Skeletal muscle tissue (tissue), 4 donors: Measurements from ENCODE around the gene STYXL1. TPM values are rescaled to one million over a fixed set of nuclear protein-coding genes. Genes with fewer than 3 reads are reported as not detected.
"Not testable (repeated sequence)": the region's sequence is repeated elsewhere in the genome, so short reads cannot be mapped to it uniquely, and the experiment has no call there.

ENCODE experiments used
- H3K27ac ChIP-seq: one replicate; pipeline ENCODE4 v1.7.0; 2013; ENCODE audit warnings: mild to moderate bottlenecking, low read depth, low read length, inconsistent platforms
- H3K27me3 ChIP-seq, 3 donors: one replicate each; pipeline ENCODE4 v1.7.0; 2013; ENCODE audit warnings: low read length in 3 of 3; ENCODE audit not compliant: control insufficient read depth in 3 of 3, insufficient read depth in 3 of 3
- H3K36me3 ChIP-seq, 3 donors: one replicate each; pipeline ENCODE4 v1.7.0; 2013; ENCODE audit warnings: low read length in 3 of 3; ENCODE audit not compliant: control insufficient read depth in 3 of 3, insufficient read depth in 3 of 3
- H3K4me1 ChIP-seq, 3 donors: one replicate each; pipeline ENCODE4 v1.7.0; 2013; ENCODE audit warnings: low read length in 3 of 3, mild to moderate bottlenecking in 3 of 3; ENCODE audit not compliant: control insufficient read depth in 3 of 3, insufficient read depth in 3 of 3
- H3K4me3 ChIP-seq, 3 donors: one replicate each; pipeline ENCODE4 v1.7.0; 2013; ENCODE audit warnings: low read length in 3 of 3
- H3K9ac ChIP-seq, 3 donors: one replicate each; pipeline ENCODE4 v1.7.0; 2013; ENCODE audit warnings: low read length in 3 of 3, mild to moderate bottlenecking in 3 of 3, moderate library complexity in 2 of 3, low read depth in 1 of 3
- H3K9me3 ChIP-seq, 3 donors: one replicate each; pipeline ENCODE4 v1.7.0; 2013; ENCODE audit warnings: low read length in 3 of 3; ENCODE audit not compliant: control insufficient read depth in 3 of 3
- total RNA-seq: library from RNA; depleted of rRNA; stranded (reverse); fragments of >200 nt; gene quantifications from one replicate; pipeline ENCODE4 v1.2.3, GENCODE V29; 2014
- donor health status: Osteomylitis.

STYXL1 gene
- total RNA-seq, 1 donor from 2014 or later, result 31.8 TPM

DNA sequence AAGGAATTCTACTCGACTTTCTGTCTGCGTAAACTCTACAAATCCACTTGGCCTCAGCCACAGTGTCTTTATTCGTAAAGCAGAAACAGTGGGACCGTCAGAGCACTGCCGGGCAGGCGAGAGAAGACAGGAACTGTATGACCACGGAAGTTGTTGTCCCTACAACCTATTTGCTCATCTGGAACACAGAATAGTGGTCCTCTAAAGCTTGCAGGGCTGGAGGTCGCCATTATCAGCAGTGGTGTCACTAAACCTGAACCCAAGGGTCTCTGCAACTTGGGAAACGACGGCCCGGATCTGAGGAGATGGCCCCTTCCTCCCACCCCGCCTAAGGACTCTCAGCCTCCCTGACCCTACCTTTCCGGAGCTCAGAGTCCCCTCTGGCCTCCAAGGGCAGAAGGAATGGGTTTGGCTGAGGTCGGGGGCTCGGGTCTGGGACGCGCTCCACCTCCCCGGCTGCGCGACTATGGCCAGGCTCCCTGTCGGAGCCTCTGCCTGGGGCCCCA, 442 bp downstream of the STYXL1 start:
- H3K9ac ChIP-seq, result peak overlapping the region; percentile 94 to 99 (median 99)
- no peaks in the 10 kb centered on the region for H3K27me3 ChIP-seq
- peak overlapping the region; percentile 94 to 99 (median 97) for H3K4me3 ChIP-seq
- no peaks in the 10 kb centered on the region for H3K9me3 ChIP-seq
- peaks cover 21 to 47% (median 22%) of the 10 kb centered on the region in 3 donors for H3K4me1 ChIP-seq
- peak overlapping the region; percentile 88 for H3K27ac ChIP-seq
- peaks cover 2 to 10% (median 3%) of the 10 kb centered on the region in 3 donors for H3K36me3 ChIP-seq

DNA sequence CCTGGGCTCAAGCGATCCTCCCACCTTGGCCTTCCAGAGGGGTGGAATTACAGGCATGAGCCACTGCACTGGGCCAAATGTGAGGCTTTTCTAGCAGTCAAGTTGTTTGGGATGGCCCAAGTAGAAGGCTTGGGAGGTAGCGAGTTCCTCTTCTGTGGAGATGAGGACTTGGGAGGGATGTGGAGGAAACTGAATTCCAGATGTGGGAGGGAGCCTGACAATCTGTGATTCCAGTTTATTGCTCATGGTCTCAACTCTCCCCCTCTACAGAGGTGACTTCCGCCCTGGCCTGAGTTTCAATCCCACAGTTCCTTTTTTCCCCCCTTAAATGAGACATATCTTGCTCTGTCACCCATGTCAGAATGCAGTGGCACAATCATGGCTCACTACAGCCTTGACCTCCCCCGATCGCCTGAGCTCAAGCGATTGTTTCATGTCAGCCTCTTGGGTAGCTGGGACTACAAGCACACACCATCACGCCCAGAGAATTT, 3.4 kb downstream of the STYXL1 start:
- Histone ChIP-seq H3K9ac (no peak overlapping the region), H3K36me3 (peaks cover 6 to 10% (median 6%) of the 10 kb centered on the region in 3 donors)

DNA sequence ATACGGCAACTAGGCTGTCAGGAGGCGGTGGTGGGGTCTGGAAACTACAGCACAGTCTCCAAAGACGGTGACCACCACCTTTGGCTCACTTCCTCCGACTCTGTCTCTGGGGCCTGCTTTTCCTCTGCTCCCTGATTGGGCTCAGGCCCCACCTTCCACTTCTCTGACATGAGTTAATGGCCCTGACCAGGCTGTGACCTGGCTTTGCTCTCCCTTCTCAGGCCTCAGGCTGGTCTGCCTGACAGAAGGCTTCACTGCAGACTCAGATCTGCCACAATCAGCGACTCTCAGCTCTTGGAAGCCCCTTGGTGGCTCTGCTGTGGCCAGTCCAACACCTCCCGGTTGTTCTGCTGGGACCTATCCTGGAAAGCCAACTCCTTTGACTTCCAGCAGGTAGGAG, 7.7 kb downstream of the STYXL1 start:
- no peak overlapping the region for H3K9ac ChIP-seq
- peaks cover 6 to 8% (median 6%) of the 10 kb centered on the region in 3 donors for H3K36me3 ChIP-seq
- H3K27ac ChIP-seq, result no peak overlapping the region
- no peaks in the 10 kb centered on the region for H3K9me3 ChIP-seq
- H3K27me3 ChIP-seq, result no peaks in the 10 kb centered on the region
- H3K4me1 ChIP-seq, result peaks cover 8 to 13% (median 9%) of the 10 kb centered on the region in 3 donors
- H3K4me3 ChIP-seq, result no peak overlapping the region

More for the DNA sequence above, 3.4 kb downstream of the STYXL1 start:
- peaks cover 10 to 21% (median 12%) of the 10 kb centered on the region in 3 donors for H3K4me1 ChIP-seq
- H3K27me3 ChIP-seq, result no peaks in the 10 kb centered on the region
- H3K4me3 ChIP-seq, result no peak overlapping the region
- no peaks in the 10 kb centered on the region for H3K9me3 ChIP-seq
- no peak overlapping the region for H3K27ac ChIP-seq

DNA sequence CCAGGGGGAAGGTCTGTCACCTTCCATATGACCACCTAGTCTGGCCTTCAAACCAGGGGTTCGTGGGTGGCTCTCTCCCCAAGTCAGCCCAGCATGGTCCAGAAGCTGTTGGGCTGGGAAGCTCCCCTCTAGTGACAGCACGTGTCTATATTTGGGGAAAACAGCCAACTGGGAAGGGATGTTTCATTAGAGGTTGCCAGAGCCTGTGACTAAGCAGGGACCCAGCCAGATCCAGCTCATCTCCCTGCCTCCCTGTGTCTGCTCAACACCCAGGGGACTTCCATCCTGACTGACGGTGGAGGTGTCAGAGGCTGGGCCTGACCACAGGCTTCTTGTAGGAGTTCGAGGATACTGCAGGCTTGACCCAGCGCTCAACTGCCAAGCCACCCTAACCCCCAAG, 10.5 kb downstream of the STYXL1 start:
- H3K4me3 ChIP-seq, result peak overlapping the region in 2 of 3 donors; percentile 14 to 45
- H3K27me3 ChIP-seq, result no peaks in the 10 kb centered on the region
- H3K9ac ChIP-seq, result peak overlapping the region in 1 of 3 donors; percentile 33
- H3K36me3 ChIP-seq, result peaks cover 6 to 8% (median 6%) of the 10 kb centered on the region in 3 donors
- no peaks in the 10 kb centered on the region for H3K9me3 ChIP-seq
- peaks cover 8 to 10% (median 9%) of the 10 kb centered on the region in 3 donors for H3K4me1 ChIP-seq
- H3K27ac ChIP-seq, result no peak overlapping the region

DNA sequence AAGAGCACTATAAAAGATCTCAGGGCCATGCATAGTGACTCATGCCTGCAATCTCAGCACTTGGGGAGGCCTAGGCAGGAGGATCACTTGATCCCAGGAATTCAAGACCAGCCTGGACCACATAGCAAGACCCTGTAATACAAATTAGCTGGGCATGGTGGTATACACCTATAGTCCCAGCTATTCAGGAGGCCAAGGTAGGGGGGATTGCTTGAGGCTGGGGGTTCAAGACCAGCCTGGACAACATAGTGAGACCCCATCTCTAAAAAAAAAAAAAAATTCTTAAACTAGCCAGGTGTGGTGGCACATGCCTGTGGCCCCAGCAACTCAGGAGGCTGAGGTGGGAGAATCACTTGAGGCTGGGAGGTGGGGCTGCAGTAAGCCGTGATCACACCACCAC, 15.8 kb downstream of the STYXL1 start:
- Histone ChIP-seq H3K4me1 (peaks cover under 1% of the 10 kb centered on the region in 3 donors), H3K9me3 (no peaks in the 10 kb centered on the region), H3K4me3 (no peak overlapping the region), H3K27me3 (no peaks in the 10 kb centered on the region), H3K27ac (no peak overlapping the region), H3K9ac (no peak overlapping the region), H3K36me3 (peaks cover 4 to 11% (median 5%) of the 10 kb centered on the region in 3 donors)

DNA sequence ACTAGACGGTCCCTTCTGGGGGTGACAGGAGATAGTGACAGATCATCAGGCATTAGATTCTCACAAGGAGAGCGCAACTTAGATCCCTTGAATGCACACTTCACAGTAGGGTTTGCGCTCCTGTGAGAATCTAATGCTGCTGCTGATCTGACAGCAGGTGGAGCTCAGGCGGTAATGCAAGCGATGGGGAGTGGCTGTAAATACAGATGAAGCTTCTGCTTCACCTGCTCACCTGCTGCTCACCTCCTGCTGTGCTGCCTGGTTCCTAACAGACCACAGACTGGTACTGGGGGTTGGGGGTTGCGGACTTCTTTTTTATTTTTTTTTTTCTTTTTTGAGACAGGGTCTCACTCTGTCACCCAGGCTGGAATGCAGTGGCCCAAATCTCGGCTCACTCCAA, 18.1 kb downstream of the STYXL1 start:
- not testable (repeated sequence) for H3K27ac ChIP-seq, H3K4me1 ChIP-seq, H3K27me3 ChIP-seq, H3K4me3 ChIP-seq, H3K9ac ChIP-seq, H3K9me3 ChIP-seq
- H3K36me3 ChIP-seq, result peaks cover 4 to 11% (median 6%) of the 10 kb centered on the region in 3 donors

DNA sequence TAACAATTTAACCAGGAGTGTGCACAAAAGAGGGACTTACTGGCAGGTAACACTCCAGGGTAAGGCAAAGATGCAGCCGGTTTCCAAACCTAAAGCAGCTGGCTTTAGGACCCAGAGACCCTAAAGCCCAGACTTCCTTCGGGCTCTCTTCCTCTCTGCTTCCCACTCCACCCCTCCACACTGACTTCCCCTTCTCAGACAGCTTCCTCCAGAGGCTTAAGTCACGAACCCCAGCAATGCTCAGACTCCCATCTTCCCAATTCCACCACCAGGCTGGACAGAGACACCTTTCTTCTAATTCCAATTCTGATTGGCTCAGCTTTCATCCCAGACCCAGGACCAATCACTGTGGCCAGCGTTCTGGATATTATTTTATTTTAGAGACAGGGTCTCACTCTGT, 24.8 kb downstream of the STYXL1 start:
- H3K9me3 ChIP-seq, result no peaks in the 10 kb centered on the region
- no peak overlapping the region for H3K4me3 ChIP-seq
- H3K36me3 ChIP-seq, result peaks cover 5 to 16% (median 15%) of the 10 kb centered on the region in 3 donors
- peaks cover 0 to 7% (median 2%) of the 10 kb centered on the region in 3 donors for H3K4me1 ChIP-seq
- H3K27ac ChIP-seq, result no peak overlapping the region
- no peaks in the 10 kb centered on the region for H3K27me3 ChIP-seq
- no peak overlapping the region for H3K9ac ChIP-seq

DNA sequence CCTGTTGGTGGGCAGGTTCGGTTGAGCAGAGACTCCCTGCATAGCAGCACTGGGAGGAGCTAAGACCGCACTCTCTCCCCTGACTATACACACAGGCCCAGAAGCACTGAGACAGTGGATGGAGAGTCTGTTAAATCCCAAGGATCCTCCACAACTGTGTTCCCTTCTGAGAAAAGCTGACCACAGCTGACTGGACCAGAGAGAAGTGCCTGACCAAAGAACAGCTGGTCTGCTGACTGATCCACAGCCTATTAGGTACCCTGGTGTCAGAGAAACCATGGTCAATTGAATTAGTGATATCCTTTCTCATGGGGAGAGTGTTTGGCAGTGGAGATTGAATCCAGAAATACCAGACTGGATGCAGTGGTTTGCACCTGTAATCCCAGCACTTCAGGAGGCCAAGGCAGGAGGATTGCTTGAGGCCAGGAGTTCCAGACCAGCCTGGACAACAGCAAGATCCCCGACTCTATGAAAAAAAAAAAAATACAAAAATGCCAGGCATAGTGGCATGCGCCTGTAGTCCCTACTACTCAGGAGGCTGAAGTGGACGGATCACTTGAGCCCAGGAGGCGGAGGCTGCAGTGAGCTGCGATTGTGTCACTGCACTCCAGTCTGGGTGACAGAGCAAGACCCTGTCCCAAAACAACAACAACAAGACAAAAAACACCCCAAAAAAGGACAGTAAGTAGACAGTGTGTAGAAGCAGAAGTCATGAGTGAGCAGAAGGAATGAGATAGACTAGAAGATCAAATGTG, 25.6 kb downstream of the STYXL1 start:
- Histone ChIP-seq H3K9me3 (no peaks in the 10 kb centered on the region), H3K36me3 (peaks cover 7 to 16% (median 10%) of the 10 kb centered on the region in 3 donors), H3K9ac (no peak overlapping the region), H3K27ac (no peak overlapping the region), H3K27me3 (no peaks in the 10 kb centered on the region), H3K4me1 (peaks cover 0 to 7% (median 2%) of the 10 kb centered on the region in 3 donors), H3K4me3 (no peak overlapping the region)

DNA sequence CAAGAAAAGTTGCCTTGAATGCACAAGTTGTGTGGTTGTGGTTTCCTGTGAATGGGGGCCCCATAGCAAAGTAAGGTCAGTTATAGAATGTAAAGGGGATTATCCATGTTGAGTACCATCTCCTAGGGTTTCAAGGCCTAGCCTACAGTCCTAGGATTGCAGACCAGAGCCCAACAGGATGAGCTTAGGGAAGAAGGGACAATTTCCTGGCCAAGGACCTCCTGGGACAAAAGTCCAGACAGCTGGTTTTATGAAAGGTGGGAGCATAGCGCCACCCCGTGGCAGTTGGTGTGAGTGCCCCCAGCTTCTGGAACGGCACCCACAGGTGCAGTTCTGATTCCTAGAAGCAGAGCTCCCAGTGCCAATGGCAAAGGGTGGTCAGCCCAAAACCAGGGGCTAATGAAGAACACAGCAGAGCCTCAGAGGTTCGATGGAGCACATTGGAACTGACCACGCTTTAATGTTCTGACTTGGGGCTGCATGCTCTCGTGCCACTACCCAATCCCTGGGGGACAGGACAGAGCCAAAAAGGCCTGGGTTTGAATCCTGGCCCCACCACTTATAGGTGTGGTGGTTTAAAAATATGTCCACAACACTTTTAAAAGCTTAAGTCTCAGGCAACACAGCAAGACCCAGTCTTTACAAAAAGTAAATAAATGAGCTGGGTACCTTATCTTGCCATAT, 27.6 kb downstream of the STYXL1 start:
- Histone ChIP-seq H3K36me3 (peaks cover 7 to 13% (median 10%) of the 10 kb centered on the region in 3 donors), H3K9me3 (no peaks in the 10 kb centered on the region), H3K27ac (no peak overlapping the region), H3K27me3 (no peaks in the 10 kb centered on the region), H3K4me3 (no peak overlapping the region), H3K4me1 (peaks cover 0 to 7% (median 2%) of the 10 kb centered on the region in 3 donors), H3K9ac (no peak overlapping the region)

DNA sequence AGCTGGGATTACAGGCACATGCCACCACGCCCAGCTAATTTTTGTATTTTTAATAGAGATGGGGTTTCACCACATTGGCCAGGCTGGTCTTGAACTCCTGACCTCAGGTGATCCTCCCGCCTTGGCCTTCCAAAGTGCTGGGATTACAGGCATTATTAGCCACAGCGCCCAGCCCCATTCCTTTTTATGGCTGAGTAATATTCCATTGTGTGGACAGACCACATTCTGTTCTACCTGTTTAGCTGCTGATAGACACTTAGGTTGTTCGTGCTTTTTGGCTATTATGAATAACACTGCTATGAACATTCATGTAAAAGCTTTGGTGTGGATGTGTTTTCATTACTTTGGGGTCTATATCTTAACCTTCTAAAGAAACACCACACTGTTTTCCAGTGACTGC, 29.3 kb downstream of the STYXL1 start:
- H3K9ac ChIP-seq, H3K27ac ChIP-seq, H3K9me3 ChIP-seq, H3K4me3 ChIP-seq, H3K27me3 ChIP-seq, H3K4me1 ChIP-seq: not testable (repeated sequence)
- peaks cover 5 to 15% (median 10%) of the 10 kb centered on the region in 3 donors for H3K36me3 ChIP-seq
